Neural crest cell (in vitro differentiated cells): ENCODE results near the gene SHROOM3. TPM values are rescaled to one million over a fixed set of nuclear protein-coding genes. Genes with fewer than 3 reads are reported as not detected.
A peak's percentile ranks its signal among the peaks of the same experiment; 100 is the strongest.

Experiments used
- DNase-seq: peaks from one replicate; pipeline ENCODE4 v3.0.0; 2021; ENCODE audit warnings: low read depth, mixed read lengths, low spot score
- H3K27ac Mint-ChIP-seq: one replicate; pipeline ENCODE4 v1.8.0; 2021; ENCODE audit warnings: mild to moderate bottlenecking, mixed read lengths; ENCODE audit not compliant: unreplicated experiment
- H3K27me3 Mint-ChIP-seq: 2 replicates; pipeline ENCODE4 v1.8.0; 2021; ENCODE audit warnings: low read depth, mild to moderate bottlenecking, mixed read lengths
- H3K36me3 Mint-ChIP-seq: 2 replicates; pipeline ENCODE4 v1.8.0; 2021; ENCODE audit warnings: low read depth, mild to moderate bottlenecking, mixed read lengths
- H3K4me1 Mint-ChIP-seq: 2 replicates; pipeline ENCODE4 v1.8.0; 2021; ENCODE audit warnings: mixed read lengths
- H3K4me3 Mint-ChIP-seq: one replicate; pipeline ENCODE4 v1.8.0; 2021; ENCODE audit warnings: mild to moderate bottlenecking, mixed read lengths
- H3K9me3 Mint-ChIP-seq: 2 replicates; pipeline ENCODE4 v1.8.0; 2021; ENCODE audit warnings: mixed read lengths
- CTCF ChIP-seq: fragments of 200-600 bp; sonication (generic); conservative IDR thresholded peaks from 2 replicates; pipeline ENCODE4 v1.5.0; 2021; ENCODE audit warnings: antibody characterized with exemption, mild to moderate bottlenecking
- total RNA-seq: library from RNA; stranded (reverse); gene quantifications from 2 replicates; pipeline ENCODE4 v1.2.1, GENCODE V29; 2021

Gene SHROOM3
- total RNA-seq, 1 donor from 2014 or later = 40.1 TPM

- peak overlapping the region; percentile 73 for H3K27ac Mint-ChIP-seq
- peaks cover 80% of the 10 kb centered on the region for H3K4me1 Mint-ChIP-seq
- TF ChIP-seq CTCF = no peak
- DNase-seq = no peak
- H3K9me3 Mint-ChIP-seq = peaks cover 10% of the 10 kb centered on the region
- no peak overlapping the region for H3K4me3 Mint-ChIP-seq
- H3K36me3 Mint-ChIP-seq = peaks cover 11% of the 10 kb centered on the region
- no peaks in the 10 kb centered on the region for H3K27me3 Mint-ChIP-seq
Measured at GRCh38 chr4:76488888-76489685, 54.1 kb downstream of the SHROOM3 start.

- no peaks in the 10 kb centered on the region for H3K27me3 Mint-ChIP-seq
- peaks cover 10% of the 10 kb centered on the region for H3K9me3 Mint-ChIP-seq
- peak overlapping the region; percentile 73 for H3K27ac Mint-ChIP-seq
- H3K4me3 Mint-ChIP-seq = no peak overlapping the region
- peaks cover 11% of the 10 kb centered on the region for H3K36me3 Mint-ChIP-seq
- peaks cover 80% of the 10 kb centered on the region for H3K4me1 Mint-ChIP-seq
- no peak for TF ChIP-seq CTCF
- DNase-seq = no peak
Measured at GRCh38 chr4:76489686-76490161, 54.7 kb downstream of the SHROOM3 start.

GRCh38 chr4:76492055-76492454 lies 57.0 kb downstream of the SHROOM3 start:
- H3K9me3 Mint-ChIP-seq = peaks cover 10% of the 10 kb centered on the region
- H3K36me3 Mint-ChIP-seq = peaks cover 11% of the 10 kb centered on the region
- H3K4me3 Mint-ChIP-seq = no peak overlapping the region
- H3K27ac Mint-ChIP-seq = no peak overlapping the region
- H3K4me1 Mint-ChIP-seq = peaks cover 65% of the 10 kb centered on the region
- H3K27me3 Mint-ChIP-seq = no peaks in the 10 kb centered on the region
- no peak for DNase-seq
- TF ChIP-seq CTCF = no peak

GRCh38 chr4:76494243-76494642 lies 59.2 kb downstream of the SHROOM3 start:
- no peak overlapping the region for H3K4me3 Mint-ChIP-seq
- H3K9me3 Mint-ChIP-seq = peaks cover 7% of the 10 kb centered on the region
- peaks cover 9% of the 10 kb centered on the region for H3K36me3 Mint-ChIP-seq
- peaks cover 57% of the 10 kb centered on the region for H3K4me1 Mint-ChIP-seq
- H3K27me3 Mint-ChIP-seq = no peaks in the 10 kb centered on the region
- no peak for DNase-seq
- TF ChIP-seq CTCF = no peak
- no peak overlapping the region for H3K27ac Mint-ChIP-seq

GRCh38 chr4:76494871-76495590 lies 60.0 kb downstream of the SHROOM3 start:
- H3K9me3 Mint-ChIP-seq = peaks cover 3% of the 10 kb centered on the region
- H3K27me3 Mint-ChIP-seq = no peaks in the 10 kb centered on the region
- peaks cover 4% of the 10 kb centered on the region for H3K36me3 Mint-ChIP-seq
- DNase-seq = no peak
- TF ChIP-seq CTCF = no peak
- H3K4me1 Mint-ChIP-seq = peaks cover 55% of the 10 kb centered on the region
- H3K4me3 Mint-ChIP-seq = no peak overlapping the region
- peak overlapping the region; percentile 21 for H3K27ac Mint-ChIP-seq
